ENCODE data around the gene PTX3. TPM values are rescaled to one million over a fixed set of nuclear protein-coding genes. Genes with fewer than 3 reads are reported as not detected.

The PTX3 gene
- total and polyA plus RNA-seq, 2 of the 13 experiments (the other 11 are each of a cell fraction or from before 2014, with no cell fraction given) = not detected

DNA sequence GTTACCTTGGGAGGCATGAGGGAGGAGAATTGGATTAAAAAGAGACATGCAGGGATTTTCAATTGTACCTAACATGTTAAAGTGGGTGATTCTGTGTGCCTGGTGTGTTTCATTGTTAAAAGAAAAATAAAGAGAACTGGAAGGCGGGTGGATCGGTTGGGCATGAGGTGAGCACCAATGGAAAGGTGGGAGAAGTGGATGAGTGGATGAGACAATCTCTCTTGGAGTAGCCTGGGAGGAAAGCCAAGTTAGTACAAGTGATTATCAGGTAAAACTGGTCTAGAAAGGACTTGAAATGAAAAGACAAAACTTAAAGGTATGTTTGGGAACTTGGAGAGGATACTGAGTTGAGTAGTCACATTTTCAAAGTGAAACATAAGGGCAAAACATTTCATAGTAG lies 54.5 kb downstream of the PTX3 start (continued):
- TF ChIP-seq TCF7L2 (IDR thresholded peaks at IDR 0.05; ENCODE audit: low read depth, low read length) = no peak
- no peak for TF ChIP-seq PCBP1 (IDR thresholded peaks at IDR 0.05; ENCODE audit: borderline replicate concordance, low read depth, low read length)

Other genes starting within 250 kb of the PTX3 start
- gene VEPH1, start 66.6 kb downstream of the PTX3 start, total RNA-seq (2016; rRNA removed; fragmentation: Illumina TruSeq; extraction: Trizol) = not detected in 2 replicates
- gene VEPH1, start 66.6 kb downstream of the PTX3 start, polyA plus RNA-seq (2011; rRNA removed) = not detected in 2 replicates